ENCODE measurements around the gene KIF2C. TPM values are rescaled to one million over a fixed set of nuclear protein-coding genes. Genes with fewer than 3 reads are reported as not detected.

Gene KIF2C
- total and polyA plus RNA-seq, 9 of the 15 experiments (the other 6 are each of a cell fraction or from before 2014, with no cell fraction given) = 84.9 to 226 (median 169) TPM

- TF ChIP-seq POLR3A (IDR thresholded peaks at IDR 0.05; ENCODE audit: borderline replicate concordance, extremely low read depth, insufficient read depth, insufficient read length) = no peak
- peak; percentile 92 for TF ChIP-seq POLR2AphosphoS2 (IDR thresholded peaks at IDR 0.05; ENCODE audit: low read length)
- TF ChIP-seq YY1 (IDR thresholded peaks at IDR 0.05; ENCODE audit: borderline replicate concordance in 1 of 3, control insufficient read depth in 1 of 3, extremely low read depth in 1 of 3, insufficient read depth in 3 of 3, insufficient read length in 1 of 3, insufficient replicate concordance in 2 of 3, low read depth in 1 of 3, low read length in 2 of 3) = peak in 1 of 3 experiments; percentile 24
- peak; percentile 63 for TF ChIP-seq SUPT5H (IDR thresholded peaks at IDR 0.05)
Measured at GRCh38 chr1:44780583-44781121, 41.0 kb downstream of the KIF2C start (continued).

- Histone ChIP-seq H3K4me2 (ENCODE audit: insufficient read depth, low read length) (no peak overlapping the region), H3K27me3 (ENCODE audit: control insufficient read depth in 2 of 2, insufficient read depth in 2 of 2, low read length in 2 of 2) (no peaks in the 10 kb centered on the region), H3K4me1 (replicated peaks in 1 of 2; ENCODE audit: control insufficient read depth in 2 of 2, insufficient read depth in 2 of 2, low read length in 2 of 2) (peaks cover 0 to 17% of the 10 kb centered on the region in 2 experiments; a peak in 4 of 5 replicates), H3K79me2 (ENCODE audit: control insufficient read depth, insufficient read depth, low read length) (peaks cover 6% of the 10 kb centered on the region), H3K9me1 (ENCODE audit: control insufficient read depth, insufficient read depth, low read length) (peaks cover 2% of the 10 kb centered on the region), H2AFZ (ENCODE audit: low read depth, low read length) (no peak overlapping the region), H3K36me3 (ENCODE audit: control insufficient read depth, insufficient read depth, low read length) (peaks cover 30% of the 10 kb centered on the region), H3K9ac (ENCODE audit: insufficient read depth in 1 of 2, low read depth in 2 of 2, low read length in 2 of 2) (no peak overlapping the region), H3K4me3 (no peak overlapping the region), H3K27ac (ENCODE audit: extremely low read depth, low read depth, low read length) (no peak overlapping the region), H4K20me1 (replicated peaks; ENCODE audit: control insufficient read depth, insufficient read depth, low read length) (peaks cover 2% of the 10 kb centered on the region), H3K9me3 (replicated peaks; ENCODE audit: control insufficient read depth, insufficient read depth, low read depth, low read length) (no peaks in the 10 kb centered on the region)
- 59% methylated on average over 8 of the region's 8 CpGs for WGBS (ENCODE audit: insufficient coverage, low coverage, missing lambda C conversion rate)
- intact Hi-C loops (cut with micrococcal nuclease) (no loop called here), in situ Hi-C loops (cut with MboI) (no loop called here)
- no peak for ATAC-seq
- no TSS peak for BruUV-seq (replicated peaks)
- ChIA-PET CTCF (ENCODE audit: low intra/inter-chr PET ratio) (no interaction called here), POLR2A (interaction anchor here (0.6 to 12.0 kb wide), 7 partner anchors 5 to 62 kb away, joined by 3 to 253 read pairs (median 7); partner anchors contain the start of genes BEST4, BTBD19, PLK3 and RPS8)
- no peak for FAIRE-seq
- no peak for DNase-seq (ENCODE audit: extremely low read depth in 1 of 4, low spot score in 3 of 4)
- TF ChIP-seq, protein P1, sequence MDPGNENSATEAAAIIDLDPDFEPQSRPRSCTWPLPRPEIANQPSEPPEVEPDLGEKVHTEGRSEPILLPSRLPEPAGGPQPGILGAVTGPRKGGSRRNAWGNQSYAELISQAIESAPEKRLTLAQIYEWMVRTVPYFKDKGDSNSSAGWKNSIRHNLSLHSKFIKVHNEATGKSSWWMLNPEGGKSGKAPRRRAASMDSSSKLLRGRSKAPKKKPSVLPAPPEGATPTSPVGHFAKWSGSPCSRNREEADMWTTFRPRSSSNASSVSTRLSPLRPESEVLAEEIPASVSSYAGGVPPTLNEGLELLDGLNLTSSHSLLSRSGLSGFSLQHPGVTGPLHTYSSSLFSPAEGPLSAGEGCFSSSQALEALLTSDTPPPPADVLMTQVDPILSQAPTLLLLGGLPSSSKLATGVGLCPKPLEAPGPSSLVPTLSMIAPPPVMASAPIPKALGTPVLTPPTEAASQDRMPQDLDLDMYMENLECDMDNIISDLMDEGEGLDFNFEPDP (CRISPR knock-in tag; IDR thresholded peaks at IDR 0.05) = no peak
- TF ChIP-seq POLR3G (IDR thresholded peaks at IDR 0.05; ENCODE audit: extremely low read depth, insufficient read length, insufficient replicate concordance) = no peak
- no peak for TF ChIP-seq ZSCAN29 (IDR thresholded peaks at IDR 0.05)
Measured at GRCh38 chr1:44783697-44784093, 44.1 kb downstream of the KIF2C start.

Data from K562 (cell line).